ENCODE data around the gene GAB3. TPM values are rescaled to one million over a fixed set of nuclear protein-coding genes. Genes with fewer than 3 reads are reported as not detected.
A peak's percentile ranks its signal among the peaks of the same experiment; 100 is the strongest.

The GAB3 gene
- polyA plus RNA-seq, 3 donors, result 6.2 to 44.0 (median 9.5) TPM

- Histone ChIP-seq H3K4me2 (replicated peaks; ENCODE audit: extremely low read depth, low read length, poor library complexity, severe bottlenecking) (peak within 1 kb of the TSS; percentile 76), H4K20me1 (ENCODE audit: insufficient read depth, low read length) (peaks cover 6% of the 10 kb centered on the region), H3K9ac (ENCODE audit: insufficient read depth, low read length, poor library complexity, severe bottlenecking) (peak within 1 kb of the TSS; percentile 68), H3K4me3 (replicated peaks in 1 of 3; ENCODE audit: low read depth in 2 of 3, low read length in 3 of 3) (peak within 1 kb of the TSS; percentile 57 to 71 (median 69)), H3K79me2 (ENCODE audit: insufficient read depth, low read length) (peaks cover 29% of the 10 kb centered on the region), H3K4me1 (ENCODE audit: control insufficient read depth in 1 of 2, insufficient read depth in 2 of 2, low read length in 2 of 2) (peaks cover 8 to 14% of the 10 kb centered on the region in 2 donors), H3K27me3 (ENCODE audit: control insufficient read depth in 2 of 2, insufficient read depth in 2 of 2, low read length in 2 of 2) (no peaks in the 10 kb centered on the region), H3K27ac (ENCODE audit: low read depth in 1 of 2, low read length in 2 of 2) (peak within 1 kb of the TSS; percentile 72 to 80), H2AFZ (ENCODE audit: insufficient read depth, low read depth, low read length, poor library complexity, severe bottlenecking) (peak within 1 kb of the TSS; percentile 75), H3K9me3 (replicated peaks in 1 of 2; ENCODE audit: control insufficient read depth in 1 of 2, insufficient read depth in 1 of 2, low read length in 2 of 2) (no peaks in the 10 kb centered on the region), H3K36me3 (replicated peaks in 1 of 2; ENCODE audit: control insufficient read depth in 1 of 2, insufficient read depth in 2 of 2, low read length in 2 of 2) (peaks cover 28 to 29% of the 10 kb centered on the region in 2 donors)
- Mint-ChIP-seq H3K4me3 (peak within 1 kb of the TSS; percentile 84 to 90), H3K27ac (peak within 1 kb of the TSS; percentile 69 to 89 (median 84)), H3K9me3 (no peaks in the 10 kb centered on the region), H3K36me3 (peaks cover 24 to 29% of the 10 kb centered on the region in 2 donors), H3K27me3 (ENCODE audit: low read depth in 3 of 3) (peaks cover 0 to 2% (median 0%) of the 10 kb centered on the region in 3 donors), H3K4me1 (peaks cover 9% of the 10 kb centered on the region)
- DNase-seq, result peak; percentile 95 to 96 (median 95)
- intact Hi-C loops (cut with micrococcal nuclease), result loop anchor here in 1 of 2 donors (5.0 kb wide), 1 partner anchor 35 kb away; no protein-coding TSS in a partner anchor
- under 1% methylated on average over 48 of the region's 84 CpGs for WGBS (ENCODE audit: insufficient coverage)
- TF ChIP-seq CTCF (IDR thresholded peaks at IDR 0.05), result no peak
Observed at GRCh38 chrX:154762537-154763296, 11.8 kb upstream of the GAB3 start, which contains the start of gene DKC1. DKC1 (plus strand) TSS chrX:154762864; CDS start chrX:154762966, 102 bp downstream.

- peaks cover 29% of the 10 kb centered on the region for H3K79me2 ChIP-seq (ENCODE audit: insufficient read depth, low read length)
- H3K36me3 Mint-ChIP-seq, result peaks cover 18 to 22% of the 10 kb centered on the region in 2 donors
- peaks cover 0 to 2% (median 0%) of the 10 kb centered on the region in 3 donors for H3K27me3 Mint-ChIP-seq (ENCODE audit: low read depth in 3 of 3)
- no peaks in the 10 kb centered on the region for H3K9me3 Mint-ChIP-seq
- no peaks in the 10 kb centered on the region for H3K27me3 ChIP-seq (ENCODE audit: control insufficient read depth in 2 of 2, insufficient read depth in 2 of 2, low read length in 2 of 2)
- H3K4me3 Mint-ChIP-seq, result peak overlapping the region; percentile 84 to 85
- H3K4me1 Mint-ChIP-seq, result peaks cover 9% of the 10 kb centered on the region
- H3K9me3 ChIP-seq (replicated peaks in 1 of 2; ENCODE audit: control insufficient read depth in 1 of 2, insufficient read depth in 1 of 2, low read length in 2 of 2), result no peaks in the 10 kb centered on the region
- peak overlapping the region; percentile 68 for H3K9ac ChIP-seq (ENCODE audit: insufficient read depth, low read length, poor library complexity, severe bottlenecking)
- H4K20me1 ChIP-seq (ENCODE audit: insufficient read depth, low read length), result peaks cover 6% of the 10 kb centered on the region
- intact Hi-C loops (cut with micrococcal nuclease), result loop anchor here in 1 of 2 donors (5.0 kb wide), 1 partner anchor 35 kb away; no protein-coding TSS in a partner anchor
- H3K27ac Mint-ChIP-seq, result peak overlapping the region; percentile 59 to 89 (median 79)
- H3K4me1 ChIP-seq (ENCODE audit: control insufficient read depth in 1 of 2, insufficient read depth in 2 of 2, low read length in 2 of 2), result peaks cover 8 to 14% of the 10 kb centered on the region in 2 donors
- H3K27ac ChIP-seq (ENCODE audit: low read depth in 1 of 2, low read length in 2 of 2), result peak overlapping the region; percentile 27 to 72
- 0% methylated on average over 1 of the region's 11 CpGs for WGBS (ENCODE audit: insufficient coverage)
- H2AFZ ChIP-seq (ENCODE audit: insufficient read depth, low read depth, low read length, poor library complexity, severe bottlenecking), result peak overlapping the region; percentile 51
- H3K36me3 ChIP-seq (replicated peaks in 1 of 2; ENCODE audit: control insufficient read depth in 1 of 2, insufficient read depth in 2 of 2, low read length in 2 of 2), result peaks cover 23% of the 10 kb centered on the region in 2 donors
- peak overlapping the region; percentile 37 to 69 (median 54) for H3K4me3 ChIP-seq (replicated peaks in 1 of 3; ENCODE audit: low read depth in 2 of 3, low read length in 3 of 3)
- DNase-seq, result no peak
- peak overlapping the region; percentile 76 for H3K4me2 ChIP-seq (replicated peaks; ENCODE audit: extremely low read depth, low read length, poor library complexity, severe bottlenecking)
- no peak for TF ChIP-seq CTCF (IDR thresholded peaks at IDR 0.05)
Observed at GRCh38 chrX:154761977-154762536, 11.2 kb upstream of the GAB3 start.

Data from CD14-positive monocyte (primary cell).